ENCODE data around the gene CDH18.

The CDH18 gene, protein sequence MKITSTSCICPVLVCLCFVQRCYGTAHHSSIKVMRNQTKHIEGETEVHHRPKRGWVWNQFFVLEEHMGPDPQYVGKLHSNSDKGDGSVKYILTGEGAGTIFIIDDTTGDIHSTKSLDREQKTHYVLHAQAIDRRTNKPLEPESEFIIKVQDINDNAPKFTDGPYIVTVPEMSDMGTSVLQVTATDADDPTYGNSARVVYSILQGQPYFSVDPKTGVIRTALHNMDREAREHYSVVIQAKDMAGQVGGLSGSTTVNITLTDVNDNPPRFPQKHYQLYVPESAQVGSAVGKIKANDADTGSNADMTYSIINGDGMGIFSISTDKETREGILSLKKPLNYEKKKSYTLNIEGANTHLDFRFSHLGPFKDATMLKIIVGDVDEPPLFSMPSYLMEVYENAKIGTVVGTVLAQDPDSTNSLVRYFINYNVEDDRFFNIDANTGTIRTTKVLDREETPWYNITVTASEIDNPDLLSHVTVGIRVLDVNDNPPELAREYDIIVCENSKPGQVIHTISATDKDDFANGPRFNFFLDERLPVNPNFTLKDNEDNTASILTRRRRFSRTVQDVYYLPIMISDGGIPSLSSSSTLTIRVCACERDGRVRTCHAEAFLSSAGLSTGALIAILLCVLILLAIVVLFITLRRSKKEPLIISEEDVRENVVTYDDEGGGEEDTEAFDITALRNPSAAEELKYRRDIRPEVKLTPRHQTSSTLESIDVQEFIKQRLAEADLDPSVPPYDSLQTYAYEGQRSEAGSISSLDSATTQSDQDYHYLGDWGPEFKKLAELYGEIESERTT

DNA sequence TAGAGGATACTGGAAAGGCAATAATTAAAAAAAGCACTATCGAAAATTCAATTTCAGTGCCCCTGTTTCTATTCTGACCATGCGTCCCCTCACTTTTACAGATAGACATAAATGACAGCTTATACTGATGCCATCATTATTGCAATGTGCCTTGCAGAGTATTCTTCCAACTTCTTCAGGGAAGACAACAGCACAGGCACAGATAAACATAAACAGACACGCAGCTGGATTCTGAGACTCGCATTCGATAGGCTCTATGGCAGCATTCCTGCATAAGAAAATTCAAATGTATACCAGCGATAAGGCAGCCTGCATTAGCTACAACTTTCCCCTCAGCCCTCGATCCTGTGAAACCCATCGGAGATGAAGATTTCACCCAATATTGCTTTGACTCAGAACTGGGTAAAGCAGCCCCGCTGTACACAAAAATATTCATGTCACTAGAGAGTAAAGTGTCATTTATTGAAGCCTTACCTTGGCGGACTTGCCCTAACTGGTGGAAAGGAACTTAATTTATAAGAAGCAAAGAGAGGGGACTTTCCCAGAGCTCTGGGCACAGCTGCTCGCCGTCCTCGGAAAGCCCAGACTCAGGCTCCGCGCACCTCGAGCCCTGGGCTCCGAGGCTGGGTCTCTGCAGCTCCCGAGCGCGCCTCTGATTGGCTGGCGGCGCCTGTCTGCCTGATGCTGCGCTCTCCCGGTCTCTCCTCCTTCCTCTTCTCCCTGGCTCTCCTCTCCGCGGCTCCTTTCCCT, at the start of gene CDH18:
Gene CDH18 (minus strand): TSS at position 589 of the 750 bp plus-strand sequence. CDS start 149,214 bp downstream, outside the sequence.
- DNase-seq, result peak; percentile 90

DNA sequence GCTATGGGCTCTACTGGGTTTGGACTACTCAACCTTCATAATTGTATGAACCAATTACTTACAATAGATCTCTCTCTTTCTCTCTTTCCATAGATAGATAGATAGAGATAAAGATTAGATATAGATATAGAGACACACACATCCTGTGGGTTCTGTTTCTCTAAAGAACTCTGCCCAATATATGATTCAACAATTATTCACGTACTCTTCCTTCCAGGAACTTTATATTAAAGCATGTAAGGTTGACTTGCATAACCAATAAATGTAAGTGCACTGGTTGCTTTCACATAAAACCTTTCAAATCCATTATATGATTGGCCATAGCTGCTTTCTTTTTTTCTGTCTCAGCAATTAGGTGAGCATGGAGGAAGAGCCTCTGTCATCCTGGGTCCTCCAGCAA, 46.7 kb upstream of the CDH18 start:
- DNase-seq, result no peak

DNA sequence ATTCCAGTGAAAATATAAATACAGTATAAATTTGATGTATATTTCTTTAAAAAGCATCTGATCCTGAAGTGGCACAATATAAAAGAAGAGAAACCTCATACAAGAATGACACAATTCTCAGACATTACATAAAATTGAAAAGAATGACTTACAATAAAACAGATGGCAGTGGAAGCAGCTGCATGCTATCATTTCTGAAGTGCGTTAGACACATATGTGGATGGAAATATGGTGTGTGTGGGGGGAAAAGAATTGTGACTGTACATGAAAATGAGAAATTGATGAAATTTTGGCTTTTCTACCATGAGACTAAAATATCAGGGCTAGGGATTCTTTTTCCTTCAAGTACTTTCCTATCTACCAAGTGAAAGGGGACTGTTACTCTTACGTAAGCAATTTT, 45.9 kb upstream of the CDH18 start:
- no peak for DNase-seq

DNA sequence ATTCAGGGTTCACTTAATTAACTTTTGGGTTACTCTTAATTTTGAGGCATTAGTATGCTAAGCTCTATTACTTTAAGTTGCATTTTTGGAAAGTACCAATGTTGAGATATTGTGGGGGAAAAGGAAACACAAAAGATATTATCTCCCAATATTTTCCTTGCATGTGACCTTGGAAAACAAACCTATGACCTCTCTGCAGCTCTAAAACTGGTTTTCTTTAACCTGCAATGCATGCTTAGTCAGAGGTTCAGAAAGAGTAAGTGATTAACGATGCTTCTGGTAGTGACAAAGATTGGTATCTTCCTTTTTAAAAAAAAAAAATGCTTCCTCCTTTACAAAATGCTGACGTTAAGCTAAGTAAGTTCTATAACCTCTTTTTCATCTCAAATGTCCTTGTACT, 44.9 kb upstream of the CDH18 start:
- peak; percentile 60 for DNase-seq

DNA sequence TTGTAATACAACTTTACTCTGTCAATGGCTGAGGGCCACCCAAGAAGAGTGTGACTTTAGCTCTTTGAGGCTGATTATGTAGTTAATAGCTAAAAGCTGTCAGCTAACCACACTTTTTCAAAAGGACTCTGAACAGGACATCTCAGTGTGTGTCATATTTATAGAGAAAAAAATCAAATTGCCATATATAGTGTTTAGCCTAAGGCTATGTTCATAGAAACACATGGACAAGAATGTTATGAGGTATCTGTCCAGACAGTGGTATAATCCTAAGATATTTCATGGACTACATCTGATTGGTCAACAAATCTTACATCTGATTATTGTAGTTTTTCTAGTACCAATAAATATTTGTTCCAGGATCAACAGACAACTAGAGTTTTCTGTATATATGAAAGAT, 42.1 kb upstream of the CDH18 start:
- DNase-seq, result no peak

DNA sequence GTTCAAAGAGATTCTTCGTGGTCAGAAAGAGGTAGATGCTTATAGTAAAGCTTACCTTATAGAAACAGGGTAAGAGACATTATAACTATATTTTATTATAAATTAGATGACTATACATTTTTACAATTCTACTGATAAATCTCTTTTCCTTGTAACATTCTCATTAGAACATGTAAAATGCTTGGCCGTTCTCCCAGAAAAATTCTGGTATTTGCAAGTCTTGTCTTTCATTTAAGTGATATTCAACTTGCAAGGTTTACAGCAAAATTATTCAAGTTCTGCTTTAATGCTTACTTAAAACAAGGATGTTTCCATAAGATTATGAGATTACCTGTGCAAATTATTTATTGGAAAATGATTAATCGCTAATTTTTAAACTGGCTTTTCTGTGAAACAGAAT, 41.3 kb upstream of the CDH18 start:
- DNase-seq, result no peak

DNA sequence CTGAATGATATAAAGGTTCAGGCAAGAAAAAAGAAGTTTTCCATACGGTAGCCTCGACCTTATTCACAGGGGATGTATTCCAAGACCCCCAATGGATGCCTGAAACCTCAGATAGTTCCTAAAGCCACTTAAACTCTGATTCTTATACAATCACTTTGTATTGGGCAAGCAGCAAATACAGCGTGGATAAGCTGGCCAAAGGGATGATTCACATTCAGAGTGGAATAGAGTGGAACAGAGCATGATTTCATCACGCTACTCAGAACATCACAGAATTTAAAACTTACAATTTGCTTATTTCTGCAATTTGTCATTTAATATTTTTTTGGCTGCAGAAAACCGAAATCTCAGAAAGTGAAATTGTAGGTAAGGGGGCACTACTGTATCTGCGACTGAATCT, 40.5 kb upstream of the CDH18 start:
- no peak for DNase-seq

DNA sequence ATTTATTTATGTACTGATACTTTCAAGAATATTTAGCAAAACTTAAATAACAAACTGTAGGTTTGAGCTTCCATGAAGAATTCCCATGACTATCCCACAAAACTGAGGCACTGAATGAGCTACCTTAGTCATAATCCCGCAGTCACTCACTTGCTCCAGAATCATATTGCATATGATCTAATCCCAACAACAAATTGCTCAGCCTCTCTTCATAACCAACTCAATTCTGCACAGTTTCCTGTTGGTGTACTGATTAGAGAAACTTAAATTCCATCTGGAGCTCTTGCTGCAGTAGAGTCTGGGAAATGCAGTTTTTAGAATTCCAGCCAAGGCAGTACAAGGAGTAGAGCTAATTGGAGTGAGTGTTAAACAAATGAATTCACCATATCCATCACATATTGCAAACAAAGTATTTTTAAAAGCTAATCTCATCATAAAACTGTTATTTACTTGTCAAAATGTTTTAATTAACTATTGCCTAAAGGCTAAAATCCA, 35.7 kb upstream of the CDH18 start:
- DNase-seq, result no peak

DNA sequence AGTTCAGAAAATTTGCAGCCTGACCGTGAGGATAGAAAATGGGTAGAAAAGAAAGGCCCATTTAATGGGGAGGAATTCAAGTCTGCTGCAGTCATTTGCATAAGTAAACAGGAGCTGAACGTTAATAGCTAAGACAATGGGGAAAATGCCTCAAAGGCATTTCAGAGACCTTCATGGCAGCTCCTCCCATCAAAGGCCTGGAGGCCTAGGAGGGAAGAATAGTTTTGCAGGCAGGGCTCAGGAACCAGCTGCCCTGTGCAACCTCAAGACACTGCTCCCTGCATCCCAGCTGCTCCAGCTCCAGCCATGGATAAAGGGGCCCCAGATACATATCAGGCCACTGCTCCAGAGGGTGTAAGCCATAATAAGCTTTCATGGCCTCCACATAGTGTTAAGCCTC, 32.2 kb upstream of the CDH18 start:
- DNase-seq, result no peak

DNA sequence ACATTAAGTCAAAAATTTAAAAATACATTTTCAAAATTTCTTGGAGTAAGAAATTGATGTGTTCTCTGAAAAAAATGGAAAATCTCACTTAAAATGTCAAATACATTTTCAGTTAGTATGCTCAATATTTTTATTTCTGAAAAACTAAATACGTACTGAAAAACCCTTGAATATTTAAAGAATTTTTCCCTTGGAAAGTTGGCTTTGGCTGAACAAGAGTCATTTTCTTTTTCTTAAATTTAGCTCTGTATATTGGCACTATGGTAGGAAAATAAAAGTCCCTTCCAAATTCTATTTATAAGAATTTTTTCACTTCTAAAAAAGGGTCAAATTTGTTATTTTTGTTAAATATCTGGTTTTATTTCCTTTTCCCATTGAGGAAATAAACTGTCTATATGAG, 29.0 kb upstream of the CDH18 start:
- no peak for DNase-seq

DNA sequence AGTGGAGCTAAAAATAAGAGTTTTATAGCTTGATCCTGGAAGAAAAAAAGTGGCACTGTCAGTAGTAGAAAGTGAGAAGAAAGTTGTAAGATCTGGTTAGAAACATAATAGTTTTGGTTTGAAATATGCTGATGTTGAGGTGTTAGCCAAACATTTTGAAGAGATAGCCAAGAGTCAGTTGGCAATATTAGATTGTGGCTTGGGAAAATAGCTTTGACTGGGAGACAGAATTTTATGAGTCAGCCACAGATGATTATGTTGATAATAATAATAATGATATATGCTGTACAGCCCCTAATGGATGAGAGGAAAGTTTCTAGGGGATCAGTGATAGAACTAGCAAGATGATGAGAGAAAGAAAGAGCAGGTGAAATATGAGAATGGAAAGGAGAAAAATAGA, 12.4 kb upstream of the CDH18 start:
- no peak for DNase-seq

DNA sequence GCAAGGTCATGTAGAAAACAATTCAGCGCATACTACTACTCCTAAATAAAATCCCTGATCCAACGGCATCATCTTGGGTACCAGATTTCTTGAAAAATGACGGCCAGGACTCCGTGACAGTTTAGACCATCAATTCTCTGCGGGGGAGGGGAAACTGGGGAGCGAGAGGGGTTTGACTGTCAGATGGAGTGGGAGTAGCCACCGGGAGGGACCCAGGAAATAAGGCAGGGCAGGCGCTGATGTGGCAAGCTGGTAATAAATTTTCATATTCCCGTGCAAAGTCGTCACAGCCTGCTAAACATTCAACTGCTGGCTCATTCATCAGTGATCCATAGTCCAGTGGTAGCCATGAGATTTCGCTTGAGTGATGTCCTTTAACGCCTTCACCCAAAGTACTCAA, 457 bp upstream of the CDH18 start:
- DNase-seq, result peak; percentile 48

DNA sequence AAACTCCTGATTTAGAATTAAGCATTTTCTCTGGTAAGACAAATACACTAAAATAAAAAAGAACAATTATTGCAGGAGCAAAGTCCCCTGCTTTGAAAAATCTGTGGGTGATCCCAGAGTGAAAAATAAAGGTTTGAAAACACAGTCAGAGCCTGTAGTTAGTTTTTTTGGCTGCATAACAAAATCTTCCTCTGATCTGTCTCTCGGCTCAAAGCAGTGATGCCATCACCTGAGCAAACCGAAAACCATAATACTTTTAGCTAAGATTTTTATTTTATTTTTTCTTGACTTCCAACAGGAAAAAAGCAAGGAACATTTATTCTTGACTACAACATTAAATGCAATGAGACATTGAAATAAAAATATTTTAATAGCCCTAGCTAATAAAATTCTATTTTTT, 1.2 kb downstream of the CDH18 start:
- DNase-seq, result no peak

DNA sequence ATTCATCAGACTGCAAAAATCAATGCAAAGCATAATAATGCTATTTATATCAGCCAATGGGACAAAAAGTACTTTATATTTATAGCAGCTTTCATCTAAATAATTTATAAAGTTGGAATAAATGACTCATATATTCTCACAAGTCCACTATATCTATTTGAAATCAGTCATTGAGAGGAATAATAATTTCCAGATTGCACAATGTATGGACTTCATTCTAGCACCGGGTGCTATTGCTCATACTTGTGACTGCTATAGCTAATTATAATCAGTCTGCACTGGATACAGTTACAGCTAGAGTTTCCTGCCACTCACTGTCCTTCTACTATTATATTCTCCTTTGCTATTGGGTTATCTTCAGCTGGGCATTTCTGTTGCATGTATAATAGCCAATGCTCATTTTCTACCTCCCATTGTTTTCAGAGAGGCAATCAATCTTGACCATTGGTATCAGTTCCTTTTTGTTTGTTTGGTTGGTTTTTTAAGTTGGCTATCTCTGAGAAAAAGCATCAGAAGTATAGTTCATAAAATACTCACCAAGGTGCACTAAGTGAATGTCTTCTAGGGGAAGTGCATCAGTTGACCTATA, 1.9 kb downstream of the CDH18 start:
- DNase-seq, result no peak

DNA sequence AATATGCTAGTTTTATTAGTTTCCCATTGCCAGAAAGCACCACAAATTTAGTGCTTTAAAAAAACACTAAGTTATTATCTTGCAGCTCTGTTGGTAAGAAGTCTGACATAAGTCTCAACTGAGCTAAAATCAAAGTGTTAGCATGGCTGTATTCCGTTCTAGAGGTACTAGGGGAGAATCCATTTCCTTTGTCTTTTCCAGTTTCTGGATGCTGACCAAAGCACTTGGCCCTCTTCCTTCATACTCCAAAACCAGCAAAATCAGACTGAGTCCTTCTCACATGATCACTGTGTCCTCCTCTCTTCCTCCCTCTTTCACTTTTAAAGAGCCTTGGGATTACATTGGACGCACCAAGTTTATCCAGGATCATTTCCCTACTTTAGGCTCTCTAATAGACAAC, 9.5 kb downstream of the CDH18 start:
- no peak for DNase-seq

DNA sequence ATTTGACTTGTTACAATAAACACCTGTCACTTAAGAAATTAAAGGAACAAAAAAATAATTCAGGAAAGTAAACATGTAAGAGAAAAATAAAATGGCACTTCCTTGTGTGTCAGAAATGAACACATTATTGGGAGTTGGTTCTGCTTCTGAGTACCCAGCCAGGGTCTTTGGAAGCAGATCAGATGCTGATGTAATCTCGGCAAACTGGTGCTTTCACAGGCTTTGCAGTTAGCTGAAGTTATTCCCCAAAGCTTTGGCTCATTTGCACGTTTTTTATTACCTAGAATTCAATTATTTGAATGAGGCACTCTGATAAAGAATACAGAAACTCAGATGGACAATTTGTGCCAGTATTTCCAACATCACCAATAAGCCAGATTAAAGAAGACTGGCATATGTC, 10.9 kb downstream of the CDH18 start:
- DNase-seq, result peak; percentile 27

DNA sequence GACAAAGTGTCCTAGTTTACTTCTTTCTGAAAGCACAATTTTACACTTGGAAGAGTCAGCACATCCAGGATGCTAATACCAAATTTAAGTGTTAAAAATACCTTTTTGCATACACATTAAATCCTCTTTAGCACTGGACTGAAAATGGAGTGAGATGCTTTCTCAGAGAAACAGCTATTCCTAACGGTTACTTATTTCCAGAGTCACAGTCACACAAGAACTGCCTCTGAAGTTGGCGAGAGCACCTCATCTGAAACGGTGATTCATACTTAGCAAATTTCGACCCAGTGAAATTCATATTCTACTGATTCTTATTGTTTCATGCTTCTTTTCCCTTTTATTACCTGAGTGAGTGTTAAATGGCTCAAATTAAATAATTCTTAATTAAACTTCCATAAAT, 12.2 kb downstream of the CDH18 start:
- DNase-seq, result peak; percentile 10

DNA sequence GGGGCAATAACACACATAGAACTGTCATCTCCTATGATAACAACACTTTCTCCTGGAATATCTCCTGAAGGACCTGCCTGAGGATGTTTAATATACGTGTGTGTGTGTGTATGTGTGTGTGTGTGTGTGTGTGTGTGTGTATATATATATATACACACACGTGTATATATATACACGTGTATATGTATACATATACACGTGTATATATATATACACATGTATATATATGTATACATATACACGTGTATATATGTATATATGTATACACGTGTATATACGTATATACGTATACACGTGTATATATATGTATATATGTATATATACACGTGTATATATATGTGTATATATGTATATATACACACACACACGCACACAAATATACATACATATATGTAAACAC, 27.5 kb downstream of the CDH18 start:
- no peak for DNase-seq

DNA sequence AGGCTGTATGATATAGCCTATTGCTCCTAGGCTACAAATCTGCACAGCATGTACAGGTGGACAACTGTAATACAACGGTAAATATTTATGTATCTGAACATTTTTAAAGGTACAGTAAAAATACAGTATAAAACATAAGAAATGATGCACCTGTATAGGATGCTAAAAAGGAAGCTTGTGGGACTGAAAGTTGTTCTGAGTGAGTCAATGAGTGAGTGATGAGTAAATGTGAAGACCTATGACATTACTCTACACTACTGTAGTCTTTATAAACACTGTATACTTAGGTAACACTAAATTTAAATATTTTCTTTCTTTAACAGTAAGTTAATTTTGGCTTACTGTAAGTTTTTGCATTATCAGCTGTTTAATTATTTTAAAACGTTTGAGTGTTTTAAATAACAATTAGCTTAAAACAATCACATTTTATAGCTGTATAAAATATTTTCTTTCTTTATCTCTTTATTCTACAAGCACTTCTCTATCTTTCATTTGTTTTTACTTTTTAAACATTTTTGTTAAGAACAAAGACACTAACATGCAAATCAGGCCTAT, 28.1 kb downstream of the CDH18 start:
- no peak for DNase-seq

DNA sequence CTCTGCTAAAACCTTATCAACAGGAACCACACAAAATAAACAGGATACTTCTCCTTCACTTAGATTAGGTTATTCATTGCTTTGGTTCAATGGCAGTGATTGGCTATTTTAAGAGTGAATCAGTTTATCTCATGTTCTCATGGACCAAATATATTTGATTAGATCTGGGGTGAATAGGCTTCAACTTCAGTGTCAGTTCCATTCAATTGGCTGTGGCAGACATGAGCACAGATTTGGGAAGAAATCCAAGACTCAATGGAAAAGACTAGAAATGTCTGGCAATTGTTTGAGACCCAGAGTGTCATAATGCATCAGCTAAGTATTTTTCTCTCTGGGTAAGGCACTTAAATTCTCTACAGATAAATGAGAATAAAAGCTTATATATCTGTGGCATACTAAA, 37.1 kb downstream of the CDH18 start:
- DNase-seq, result no peak

DNA sequence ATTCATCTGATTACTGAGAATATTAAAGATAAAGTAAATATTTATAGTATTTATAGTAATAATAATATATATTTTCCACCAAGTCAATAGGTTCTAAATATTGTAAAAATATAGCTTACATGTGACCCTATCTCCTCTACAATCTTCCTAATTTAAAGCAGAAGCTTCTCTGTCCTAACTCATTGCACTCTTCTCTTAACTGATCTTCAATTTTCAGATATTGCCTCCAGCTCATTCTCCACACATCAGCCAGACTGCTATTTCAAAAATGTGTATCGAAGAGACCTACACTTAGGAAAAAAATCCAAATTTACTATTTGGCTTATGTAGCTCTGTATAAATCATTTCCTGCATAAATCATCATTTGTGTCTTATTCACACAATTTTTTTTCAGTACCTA, 47.8 kb downstream of the CDH18 start:
- DNase-seq, result no peak

DNA sequence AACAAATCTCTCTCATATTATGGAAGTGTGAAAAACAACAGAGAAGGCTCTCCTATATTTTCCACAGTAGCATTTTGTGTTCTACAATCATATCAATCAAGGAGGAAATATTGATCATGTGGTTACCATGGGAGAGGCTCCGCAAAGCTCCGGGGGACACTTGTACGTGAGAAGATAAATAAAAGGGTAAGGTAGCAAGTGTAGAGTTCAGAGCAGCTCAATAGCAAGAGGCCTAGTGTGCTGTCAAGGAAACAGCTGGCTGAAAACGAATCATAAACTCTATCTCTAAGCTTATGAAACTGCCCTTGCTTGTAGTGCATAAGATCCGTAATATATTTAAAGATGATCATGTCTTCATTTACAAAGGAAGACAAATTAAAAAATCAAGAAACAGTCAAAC, 57.5 kb downstream of the CDH18 start:
- DNase-seq, result peak; percentile 16

Measured in DMS53 (cell line).